ENCODE results near the gene OPN4.

GRCh38 chr10:86715156-86715795, 60.9 kb downstream of the OPN4 start:
- TF ChIP-seq, protein P1, sequence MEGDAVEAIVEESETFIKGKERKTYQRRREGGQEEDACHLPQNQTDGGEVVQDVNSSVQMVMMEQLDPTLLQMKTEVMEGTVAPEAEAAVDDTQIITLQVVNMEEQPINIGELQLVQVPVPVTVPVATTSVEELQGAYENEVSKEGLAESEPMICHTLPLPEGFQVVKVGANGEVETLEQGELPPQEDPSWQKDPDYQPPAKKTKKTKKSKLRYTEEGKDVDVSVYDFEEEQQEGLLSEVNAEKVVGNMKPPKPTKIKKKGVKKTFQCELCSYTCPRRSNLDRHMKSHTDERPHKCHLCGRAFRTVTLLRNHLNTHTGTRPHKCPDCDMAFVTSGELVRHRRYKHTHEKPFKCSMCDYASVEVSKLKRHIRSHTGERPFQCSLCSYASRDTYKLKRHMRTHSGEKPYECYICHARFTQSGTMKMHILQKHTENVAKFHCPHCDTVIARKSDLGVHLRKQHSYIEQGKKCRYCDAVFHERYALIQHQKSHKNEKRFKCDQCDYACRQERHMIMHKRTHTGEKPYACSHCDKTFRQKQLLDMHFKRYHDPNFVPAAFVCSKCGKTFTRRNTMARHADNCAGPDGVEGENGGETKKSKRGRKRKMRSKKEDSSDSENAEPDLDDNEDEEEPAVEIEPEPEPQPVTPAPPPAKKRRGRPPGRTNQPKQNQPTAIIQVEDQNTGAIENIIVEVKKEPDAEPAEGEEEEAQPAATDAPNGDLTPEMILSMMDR (IDR thresholded peaks at IDR 0.05) = no peak
- TF ChIP-seq POLR2A (IDR thresholded peaks at IDR 0.05) = no peak
- TF ChIP-seq POLR2AphosphoS5 (IDR thresholded peaks at IDR 0.05) = no peak
